Measurements from ENCODE around the gene GBX1.

GRCh38 chr7:151178236-151178635 is 10.7 kb upstream of the GBX1 start:
- no peak for TF ChIP-seq POLR2AphosphoS5 (IDR thresholded peaks at IDR 0.05; ENCODE audit: low read depth, low read length)
- TF ChIP-seq SIN3A (IDR thresholded peaks at IDR 0.05; ENCODE audit: borderline replicate concordance, insufficient read depth, low read length), result no peak

All from PFSK-1 (cell line).